GM23338 (cell line): Measurements from ENCODE around the gene GRIN2A. TPM values are rescaled to one million over a fixed set of nuclear protein-coding genes. Genes with fewer than 3 reads are reported as not detected.

Source experiments
- ATAC-seq: fragments of 200-7000 bp; cut with Tn5 transposase; 3 replicates; pipeline ENCODE4 v1.9.1; 2020
- DNase-seq: peaks from one replicate; pipeline ENCODE4 v3.0.0-alpha.2; 2015; ENCODE audit warnings: low spot score
- H2AFZ ChIP-seq: fragments of 200-600 bp; sonication (generic); 2 replicates; pipeline ENCODE4 v1.8.0; 2016; ENCODE audit warnings: antibody characterized with exemption, mild to moderate bottlenecking, moderate library complexity
- H3F3A ChIP-seq: fragments of 200-600 bp; sonication (generic); replicated peaks from 2 replicates; pipeline ENCODE4 v1.8.0; 2017; ENCODE audit warnings: antibody characterized with exemption, mixed run types, low read depth
- H3K27ac ChIP-seq: fragments of 200-600 bp; sonication (generic); 2 replicates; pipeline ENCODE4 v1.6.1; 2016; ENCODE audit warnings: low read depth
- H3K27me3 ChIP-seq: fragments of 200-600 bp; sonication (generic); 2 replicates; pipeline ENCODE4 v1.8.0; 2016; ENCODE audit warnings: mild to moderate bottlenecking, mixed run types, moderate library complexity; ENCODE audit not compliant: insufficient read depth
- H3K36me3 ChIP-seq: fragments of 200-600 bp; sonication (generic); 2 replicates; pipeline ENCODE4 v1.8.0; 2016; ENCODE audit warnings: mild to moderate bottlenecking; ENCODE audit not compliant: insufficient read depth
- H3K4me1 ChIP-seq: fragments of 200-600 bp; sonication (generic); 2 replicates; pipeline ENCODE4 v1.8.0; 2016; ENCODE audit warnings: mild to moderate bottlenecking, moderate library complexity; ENCODE audit not compliant: insufficient read depth
- H3K4me2 ChIP-seq: fragments of 200-600 bp; sonication (generic); 2 replicates; pipeline ENCODE4 v1.7.1; 2017; ENCODE audit warnings: mixed run types
- H3K4me3 ChIP-seq: fragments of 200-600 bp; sonication (generic); 2 replicates; pipeline ENCODE4 v1.6.1; 2016; ENCODE audit warnings: mixed run types
- H3K79me2 ChIP-seq: fragments of 200-600 bp; sonication (generic); replicated peaks from 2 replicates; pipeline ENCODE4 v1.8.0; 2017; ENCODE audit warnings: mild to moderate bottlenecking; ENCODE audit not compliant: insufficient read depth
- H3K9me2 ChIP-seq: fragments of 200-600 bp; sonication (generic); 2 replicates; pipeline ENCODE4 v1.8.0; 2017; ENCODE audit not compliant: insufficient read depth
- H4K20me1 ChIP-seq: fragments of 200-600 bp; sonication (generic); replicated peaks from 2 replicates; pipeline ENCODE4 v1.8.0; 2017; ENCODE audit warnings: mild to moderate bottlenecking; ENCODE audit not compliant: insufficient read depth
- H3K27ac Mint-ChIP-seq: 2 replicates; pipeline ENCODE4 v1.8.0; 2020; ENCODE audit warnings: inconsistent platforms, mild to moderate bottlenecking, moderate library complexity, mixed read lengths
- H3K27me3 Mint-ChIP-seq: 3 replicates; pipeline ENCODE4 v1.8.0; 2022; ENCODE audit warnings: low read depth, mild to moderate bottlenecking, moderate library complexity, mixed read lengths, inconsistent platforms; ENCODE audit not compliant: insufficient read depth, poor library complexity
- H3K36me3 Mint-ChIP-seq: 3 replicates; pipeline ENCODE4 v1.8.0; 2021; ENCODE audit warnings: low read depth, mild to moderate bottlenecking, inconsistent platforms, moderate library complexity, mixed read lengths
- H3K4me1 Mint-ChIP-seq: 3 replicates; pipeline ENCODE4 v1.8.0; 2020; ENCODE audit warnings: mild to moderate bottlenecking, inconsistent platforms, mixed read lengths
- H3K4me3 Mint-ChIP-seq: 3 replicates; pipeline ENCODE4 v1.8.0; 2021; ENCODE audit warnings: moderate library complexity, mild to moderate bottlenecking, inconsistent platforms, mixed read lengths
- H3K9me3 Mint-ChIP-seq: 3 replicates; pipeline ENCODE4 v1.8.0; 2020; ENCODE audit warnings: moderate library complexity, mild to moderate bottlenecking, inconsistent platforms, mixed read lengths
- CREB1 ChIP-seq: fragments of 250-450 bp; sonication (Bioruptor Pico); IDR thresholded peaks from 2 replicates; pipeline ENCODE4 v1.5.0; 2020; ENCODE audit warnings: low read depth, mild to moderate bottlenecking, moderate library complexity
- ETS1 ChIP-seq: IDR thresholded peaks from 2 replicates; pipeline ENCODE4 v1.6.1; 2016; ENCODE audit warnings: antibody characterized with exemption
- NANOG ChIP-seq: IDR thresholded peaks from 2 replicates; pipeline ENCODE4 v1.6.1; 2016; ENCODE audit warnings: antibody characterized with exemption, borderline replicate concordance
- POLR2AphosphoS5 ChIP-seq: IDR thresholded peaks from 2 replicates; pipeline ENCODE4 v1.6.1; 2016; ENCODE audit warnings: antibody characterized with exemption, low read depth
- ZNF331 ChIP-seq: fragments of 250-450 bp; sonication (Bioruptor Pico); IDR thresholded peaks from 2 replicates; pipeline ENCODE4 v1.5.0; 2020; ENCODE audit warnings: low read depth, mild to moderate bottlenecking, moderate library complexity
- ZNF462 ChIP-seq: fragments of 250-450 bp; sonication (Bioruptor Pico); IDR thresholded peaks from 2 replicates; pipeline ENCODE4 v1.5.0; 2020; ENCODE audit warnings: mild to moderate bottlenecking, moderate library complexity
- polyA plus RNA-seq: library from polyadenylated mRNA; unstranded; fragments of >200 nt; fragmentation: Nextera tagmentation; extraction: Ambion mirVana; gene quantifications from 2 replicates; pipeline ENCODE4 v1.2.1, GENCODE V29; 2016
- total RNA-seq: library from RNA; depleted of rRNA; stranded (reverse); fragments of >200 nt; shearing (Covaris generic); gene quantifications from 2 replicates; pipeline ENCODE4 v1.2.3, GENCODE V29; 2014
- TF ChIP-seq, protein P1 (sequence below): IDR thresholded peaks from one replicate; pipeline ENCODE4 v1.6.1; 2018; ENCODE audit warnings: antibody characterized with exemption; ENCODE audit not compliant: unreplicated experiment

The GRIN2A gene
- total and polyA plus RNA-seq, 2 experiments from 2014 or later, result 0.89 to 5.1 TPM

DNA sequence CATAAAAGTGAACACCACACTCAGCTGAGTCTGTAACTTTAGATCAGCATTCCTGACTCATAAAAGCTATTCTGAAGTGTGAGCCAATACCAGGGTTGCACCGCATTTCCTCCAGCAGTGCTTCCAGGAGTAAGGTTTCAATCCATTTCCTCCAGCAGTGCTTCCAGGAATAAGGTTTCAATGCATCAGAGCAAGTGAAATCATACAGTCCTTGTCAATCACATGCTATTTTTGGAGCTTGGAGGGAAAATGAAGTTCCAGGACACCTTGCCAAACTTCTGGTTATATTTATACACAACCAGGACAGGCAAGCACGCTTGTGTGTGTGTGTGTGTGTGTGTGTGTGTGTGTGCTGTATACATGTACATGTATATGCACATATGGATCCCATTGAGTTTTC, 327.6 kb downstream of the GRIN2A start:
- Histone ChIP-seq H3K9me2 (no peaks in the 10 kb centered on the region), H3K4me1 (no peaks in the 10 kb centered on the region), H3K79me2 (no peaks in the 10 kb centered on the region), H3K4me2 (no peak overlapping the region), H3K27ac (no peak overlapping the region), H3F3A (no peaks in the 10 kb centered on the region), H3K27me3 (no peaks in the 10 kb centered on the region), H4K20me1 (no peaks in the 10 kb centered on the region), H3K36me3 (no peaks in the 10 kb centered on the region), H2AFZ (no peak overlapping the region), H3K4me3 (no peak overlapping the region)
- no peak for TF ChIP-seq NANOG
- TF ChIP-seq ETS1, result no peak
- Mint-ChIP-seq H3K4me1 (peaks cover under 1% of the 10 kb centered on the region; the same call in 1 of the 3 replicates), H3K27ac (no peak overlapping the region), H3K4me3 (no peak overlapping the region), H3K36me3 (no peaks in the 10 kb centered on the region), H3K9me3 (peaks cover 4% of the 10 kb centered on the region; the same call in 2 of the 3 replicates), H3K27me3 (peaks cover 3% of the 10 kb centered on the region)
- ATAC-seq (no peak), DNase-seq (no peak)

DNA sequence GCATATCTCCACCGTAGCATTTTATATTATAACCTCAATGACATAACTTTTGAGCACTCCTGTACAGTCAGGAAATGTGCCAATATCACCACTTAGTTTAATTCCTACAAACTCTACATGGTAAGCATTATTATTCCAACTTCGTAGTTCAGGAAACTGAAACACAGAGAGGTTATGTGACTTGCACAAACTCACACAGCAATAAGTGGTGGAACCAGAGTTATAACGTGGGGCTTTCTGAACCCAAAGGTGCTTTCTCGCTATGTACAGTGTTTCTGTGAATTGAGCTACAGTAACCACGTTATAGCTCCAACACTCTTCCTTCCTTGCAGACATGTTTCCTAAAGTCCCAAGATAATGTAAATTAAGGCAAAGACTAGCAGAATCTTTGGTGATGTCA, 330.2 kb downstream of the GRIN2A start:
- H4K20me1 ChIP-seq, result no peaks in the 10 kb centered on the region
- H3K36me3 ChIP-seq, result no peaks in the 10 kb centered on the region
- H3K79me2 ChIP-seq, result no peaks in the 10 kb centered on the region
- H3K4me3 ChIP-seq, result no peak overlapping the region
- ATAC-seq, result no peak
- H3K4me2 ChIP-seq, result no peak overlapping the region
- no peak for DNase-seq
- Mint-ChIP-seq H3K27ac (no peak overlapping the region), H3K4me3 (no peak overlapping the region), H3K36me3 (no peaks in the 10 kb centered on the region), H3K4me1 (no peaks in the 10 kb centered on the region), H3K9me3 (peaks cover 4% of the 10 kb centered on the region; the same call in 2 of the 3 replicates), H3K27me3 (no peaks in the 10 kb centered on the region)
- no peaks in the 10 kb centered on the region for H3K4me1 ChIP-seq
- H3F3A ChIP-seq, result no peaks in the 10 kb centered on the region; the same call in 1 of the 2 replicates
- no peak overlapping the region for H2AFZ ChIP-seq
- H3K27me3 ChIP-seq, result no peaks in the 10 kb centered on the region
- no peaks in the 10 kb centered on the region for H3K9me2 ChIP-seq
- H3K27ac ChIP-seq, result no peak overlapping the region
- no peak for TF ChIP-seq ZNF331 (CRISPR knock-in tag)
- no peak for TF ChIP-seq POLR2AphosphoS5
- TF ChIP-seq NANOG, result no peak
- no peak for TF ChIP-seq CREB1
- TF ChIP-seq ZNF462 (CRISPR knock-in tag), result no peak
- TF ChIP-seq, protein P1, sequence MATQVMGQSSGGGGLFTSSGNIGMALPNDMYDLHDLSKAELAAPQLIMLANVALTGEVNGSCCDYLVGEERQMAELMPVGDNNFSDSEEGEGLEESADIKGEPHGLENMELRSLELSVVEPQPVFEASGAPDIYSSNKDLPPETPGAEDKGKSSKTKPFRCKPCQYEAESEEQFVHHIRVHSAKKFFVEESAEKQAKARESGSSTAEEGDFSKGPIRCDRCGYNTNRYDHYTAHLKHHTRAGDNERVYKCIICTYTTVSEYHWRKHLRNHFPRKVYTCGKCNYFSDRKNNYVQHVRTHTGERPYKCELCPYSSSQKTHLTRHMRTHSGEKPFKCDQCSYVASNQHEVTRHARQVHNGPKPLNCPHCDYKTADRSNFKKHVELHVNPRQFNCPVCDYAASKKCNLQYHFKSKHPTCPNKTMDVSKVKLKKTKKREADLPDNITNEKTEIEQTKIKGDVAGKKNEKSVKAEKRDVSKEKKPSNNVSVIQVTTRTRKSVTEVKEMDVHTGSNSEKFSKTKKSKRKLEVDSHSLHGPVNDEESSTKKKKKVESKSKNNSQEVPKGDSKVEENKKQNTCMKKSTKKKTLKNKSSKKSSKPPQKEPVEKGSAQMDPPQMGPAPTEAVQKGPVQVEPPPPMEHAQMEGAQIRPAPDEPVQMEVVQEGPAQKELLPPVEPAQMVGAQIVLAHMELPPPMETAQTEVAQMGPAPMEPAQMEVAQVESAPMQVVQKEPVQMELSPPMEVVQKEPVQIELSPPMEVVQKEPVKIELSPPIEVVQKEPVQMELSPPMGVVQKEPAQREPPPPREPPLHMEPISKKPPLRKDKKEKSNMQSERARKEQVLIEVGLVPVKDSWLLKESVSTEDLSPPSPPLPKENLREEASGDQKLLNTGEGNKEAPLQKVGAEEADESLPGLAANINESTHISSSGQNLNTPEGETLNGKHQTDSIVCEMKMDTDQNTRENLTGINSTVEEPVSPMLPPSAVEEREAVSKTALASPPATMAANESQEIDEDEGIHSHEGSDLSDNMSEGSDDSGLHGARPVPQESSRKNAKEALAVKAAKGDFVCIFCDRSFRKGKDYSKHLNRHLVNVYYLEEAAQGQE, result no peak
- TF ChIP-seq ETS1, result no peak
